ENCODE results near the gene LYZL4. TPM values are rescaled to one million over a fixed set of nuclear protein-coding genes. Genes with fewer than 3 reads are reported as not detected.

The LYZL4 gene
- polyA plus RNA-seq, 1 of the 3 experiments (the other 2 are of a cell fraction) = not detected

GRCh38 chr3:42347928-42348327, 62.5 kb downstream of the LYZL4 start:
- Histone ChIP-seq H4K20me1 (ENCODE audit: insufficient read depth) (no peaks in the 10 kb centered on the region), H3K4me3 (ENCODE audit: low read depth in 2 of 2, low read length in 1 of 2) (no peak overlapping the region), H3K4me2 (no peak overlapping the region), H3K27me3 (ENCODE audit: insufficient read depth) (no peaks in the 10 kb centered on the region), H3F3A (replicated peaks; ENCODE audit: insufficient read depth) (no peaks in the 10 kb centered on the region), H3K4me1 (ENCODE audit: control insufficient read depth in 1 of 2, insufficient read depth in 2 of 2, low read depth in 1 of 2, low read length in 1 of 2) (no peaks in the 10 kb centered on the region), H3K9me2 (no peaks in the 10 kb centered on the region), H3K36me3 (replicated peaks in 1 of 2; ENCODE audit: control insufficient read depth in 1 of 2, insufficient read depth in 2 of 2, low read length in 1 of 2) (no peaks in the 10 kb centered on the region), H2AFZ (ENCODE audit: low read depth) (no peak overlapping the region), H3K9me3 (no peaks in the 10 kb centered on the region), H3K79me2 (ENCODE audit: insufficient read depth) (no peaks in the 10 kb centered on the region), H3K9ac (no peak overlapping the region), H3K27ac (ENCODE audit: low read depth in 2 of 2, low read length in 1 of 2) (no peak overlapping the region)
- DNase-seq = no peak
- POLR2A ChIA-PET = no interaction called here
- 19% methylated on average over 2 of the region's 2 CpGs for WGBS (ENCODE audit: low lambda C conversion rate)
- TF ChIP-seq CHD2 (IDR thresholded peaks at IDR 0.05; ENCODE audit: low read length, partially characterized antibody) = no peak
- TF ChIP-seq TEAD4 (IDR thresholded peaks at IDR 0.05; ENCODE audit: borderline replicate concordance, insufficient read depth) = no peak
- TF ChIP-seq USF2 (IDR thresholded peaks at IDR 0.05; ENCODE audit: borderline replicate concordance, low read depth, low read length) = no peak
- TF ChIP-seq PBX3 (IDR thresholded peaks at IDR 0.05) = no peak
- TF ChIP-seq MAX (IDR thresholded peaks at IDR 0.05; ENCODE audit: low read depth) = no peak
- no peak for TF ChIP-seq RXRA (IDR thresholded peaks at IDR 0.05; ENCODE audit: borderline replicate concordance, low read depth)
- no peak for TF ChIP-seq RFX5 (IDR thresholded peaks at IDR 0.05; ENCODE audit: low read length)
- TF ChIP-seq EZH2phosphoT487 (IDR thresholded peaks at IDR 0.05; ENCODE audit: borderline replicate concordance, low read depth) = no peak
- no peak for TF ChIP-seq FOSL2 (IDR thresholded peaks at IDR 0.05; ENCODE audit: borderline replicate concordance, low read depth)
- TF ChIP-seq, protein P1, sequence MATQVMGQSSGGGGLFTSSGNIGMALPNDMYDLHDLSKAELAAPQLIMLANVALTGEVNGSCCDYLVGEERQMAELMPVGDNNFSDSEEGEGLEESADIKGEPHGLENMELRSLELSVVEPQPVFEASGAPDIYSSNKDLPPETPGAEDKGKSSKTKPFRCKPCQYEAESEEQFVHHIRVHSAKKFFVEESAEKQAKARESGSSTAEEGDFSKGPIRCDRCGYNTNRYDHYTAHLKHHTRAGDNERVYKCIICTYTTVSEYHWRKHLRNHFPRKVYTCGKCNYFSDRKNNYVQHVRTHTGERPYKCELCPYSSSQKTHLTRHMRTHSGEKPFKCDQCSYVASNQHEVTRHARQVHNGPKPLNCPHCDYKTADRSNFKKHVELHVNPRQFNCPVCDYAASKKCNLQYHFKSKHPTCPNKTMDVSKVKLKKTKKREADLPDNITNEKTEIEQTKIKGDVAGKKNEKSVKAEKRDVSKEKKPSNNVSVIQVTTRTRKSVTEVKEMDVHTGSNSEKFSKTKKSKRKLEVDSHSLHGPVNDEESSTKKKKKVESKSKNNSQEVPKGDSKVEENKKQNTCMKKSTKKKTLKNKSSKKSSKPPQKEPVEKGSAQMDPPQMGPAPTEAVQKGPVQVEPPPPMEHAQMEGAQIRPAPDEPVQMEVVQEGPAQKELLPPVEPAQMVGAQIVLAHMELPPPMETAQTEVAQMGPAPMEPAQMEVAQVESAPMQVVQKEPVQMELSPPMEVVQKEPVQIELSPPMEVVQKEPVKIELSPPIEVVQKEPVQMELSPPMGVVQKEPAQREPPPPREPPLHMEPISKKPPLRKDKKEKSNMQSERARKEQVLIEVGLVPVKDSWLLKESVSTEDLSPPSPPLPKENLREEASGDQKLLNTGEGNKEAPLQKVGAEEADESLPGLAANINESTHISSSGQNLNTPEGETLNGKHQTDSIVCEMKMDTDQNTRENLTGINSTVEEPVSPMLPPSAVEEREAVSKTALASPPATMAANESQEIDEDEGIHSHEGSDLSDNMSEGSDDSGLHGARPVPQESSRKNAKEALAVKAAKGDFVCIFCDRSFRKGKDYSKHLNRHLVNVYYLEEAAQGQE (IDR thresholded peaks at IDR 0.05; ENCODE audit: low read depth, low read length) = no peak
- TF ChIP-seq TCF12 (IDR thresholded peaks at IDR 0.05) = no peak
- CTCF ChIA-PET = no interaction called here

Other genes with a start within 250 kb of the LYZL4 start
- not detected in 2 replicates for gene CCK, start 144.4 kb downstream of the LYZL4 start, polyA plus RNA-seq (2012; rRNA removed)
- gene VIPR1, start 92.0 kb upstream of the LYZL4 start, polyA plus RNA-seq (2012; rRNA removed) = not detected in 2 replicates
- gene SEC22C, start 171.4 kb upstream of the LYZL4 start, polyA plus RNA-seq (2012; rRNA removed) = 28.5 and 31.9 TPM in 2 replicates
- gene SS18L2, start 180.2 kb upstream of the LYZL4 start, polyA plus RNA-seq (2012; rRNA removed) = 24.1 and 31.8 TPM in 2 replicates
- 19.2 and 26.9 TPM in 2 replicates for gene NKTR, start 190.1 kb upstream of the LYZL4 start, polyA plus RNA-seq (2012; rRNA removed)
- gene ZBTB47, start 243.1 kb upstream of the LYZL4 start, polyA plus RNA-seq (2012; rRNA removed) = 9.9 and 13.0 TPM in 2 replicates